ENCODE data around the gene IL10RA.
"Not testable (repeated sequence)": the region's sequence is repeated elsewhere in the genome, so short reads cannot be mapped to it uniquely, and the experiment has no call there.

IL10RA gene

GRCh38 chr11:117972044-117972443 lies 14.2 kb upstream of the IL10RA start:
- Histone ChIP-seq H3K36me3 (ENCODE audit: insufficient read depth, low read length) (no peaks in the 10 kb centered on the region), H3K4me3 (no peak overlapping the region), H3K27ac (no peak overlapping the region), H3K9me3 (ENCODE audit: low read depth, low read length) (no peaks in the 10 kb centered on the region), H3K9ac (ENCODE audit: insufficient read length) (no peak overlapping the region)
- TF ChIP-seq EZH2 (IDR thresholded peaks at IDR 0.05) (no peak), FOXP2 (optimal IDR thresholded peaks at IDR 0.05; ENCODE audit: control extremely low read depth, extremely low read length, insufficient read depth) (no peak), POLR2AphosphoS5 (IDR thresholded peaks at IDR 0.05; ENCODE audit: borderline replicate concordance, low read depth, low read length) (no peak)
- no peak for DNase-seq (ENCODE audit: low read depth, low spot score)

- H3K9ac ChIP-seq (ENCODE audit: insufficient read length) = no peak overlapping the region
- H3K36me3 ChIP-seq (ENCODE audit: insufficient read depth, low read length) = no peaks in the 10 kb centered on the region
- TF ChIP-seq EZH2 (IDR thresholded peaks at IDR 0.05) (no peak), FOXP2 (optimal IDR thresholded peaks at IDR 0.05; ENCODE audit: control extremely low read depth, extremely low read length, insufficient read depth) (no peak), POLR2AphosphoS5 (IDR thresholded peaks at IDR 0.05; ENCODE audit: borderline replicate concordance, low read depth, low read length) (no peak)
- no peak overlapping the region for H3K27ac ChIP-seq
- no peak for DNase-seq (ENCODE audit: low read depth, low spot score)
- H3K9me3 ChIP-seq (ENCODE audit: low read depth, low read length) = no peaks in the 10 kb centered on the region
- H3K4me3 ChIP-seq = no peak overlapping the region
Observed at GRCh38 chr11:117972629-117973502, 13.3 kb upstream of the IL10RA start.

GRCh38 chr11:117973503-117973860 lies 12.7 kb upstream of the IL10RA start:
- Histone ChIP-seq H3K9ac (ENCODE audit: insufficient read length) (no peak overlapping the region), H3K9me3 (ENCODE audit: low read depth, low read length) (no peaks in the 10 kb centered on the region), H3K27ac (no peak overlapping the region), H3K4me3 (no peak overlapping the region), H3K36me3 (ENCODE audit: insufficient read depth, low read length) (no peaks in the 10 kb centered on the region)
- DNase-seq (ENCODE audit: low read depth, low spot score) = no peak
- no peak for TF ChIP-seq FOXP2 (optimal IDR thresholded peaks at IDR 0.05; ENCODE audit: control extremely low read depth, extremely low read length, insufficient read depth)
- TF ChIP-seq POLR2AphosphoS5 (IDR thresholded peaks at IDR 0.05; ENCODE audit: borderline replicate concordance, low read depth, low read length) = no peak
- no peak for TF ChIP-seq EZH2 (IDR thresholded peaks at IDR 0.05)

- H3K4me3 ChIP-seq = no peak overlapping the region
- no peak overlapping the region for H3K27ac ChIP-seq
- DNase-seq (ENCODE audit: low read depth, low spot score) = no peak
- no peak overlapping the region for H3K9ac ChIP-seq (ENCODE audit: insufficient read length)
- TF ChIP-seq POLR2AphosphoS5 (IDR thresholded peaks at IDR 0.05; ENCODE audit: borderline replicate concordance, low read depth, low read length) (no peak), EZH2 (IDR thresholded peaks at IDR 0.05) (no peak), FOXP2 (optimal IDR thresholded peaks at IDR 0.05; ENCODE audit: control extremely low read depth, extremely low read length, insufficient read depth) (no peak)
- no peaks in the 10 kb centered on the region for H3K9me3 ChIP-seq (ENCODE audit: low read depth, low read length)
- H3K36me3 ChIP-seq (ENCODE audit: insufficient read depth, low read length) = no peaks in the 10 kb centered on the region
Observed at GRCh38 chr11:117976445-117976844, 9.7 kb upstream of the IL10RA start.

- Histone ChIP-seq H3K27ac (no peak overlapping the region), H3K9me3 (ENCODE audit: low read depth, low read length) (no peaks in the 10 kb centered on the region), H3K4me3 (no peak overlapping the region), H3K9ac (ENCODE audit: insufficient read length) (no peak overlapping the region), H3K36me3 (ENCODE audit: insufficient read depth, low read length) (no peaks in the 10 kb centered on the region)
- no peak for DNase-seq (ENCODE audit: low read depth, low spot score)
- TF ChIP-seq POLR2AphosphoS5 (IDR thresholded peaks at IDR 0.05; ENCODE audit: borderline replicate concordance, low read depth, low read length) = no peak
- TF ChIP-seq EZH2 (IDR thresholded peaks at IDR 0.05) = no peak
- no peak for TF ChIP-seq FOXP2 (optimal IDR thresholded peaks at IDR 0.05; ENCODE audit: control extremely low read depth, extremely low read length, insufficient read depth)
Observed at GRCh38 chr11:117977029-117977428, 9.2 kb upstream of the IL10RA start.

DNA sequence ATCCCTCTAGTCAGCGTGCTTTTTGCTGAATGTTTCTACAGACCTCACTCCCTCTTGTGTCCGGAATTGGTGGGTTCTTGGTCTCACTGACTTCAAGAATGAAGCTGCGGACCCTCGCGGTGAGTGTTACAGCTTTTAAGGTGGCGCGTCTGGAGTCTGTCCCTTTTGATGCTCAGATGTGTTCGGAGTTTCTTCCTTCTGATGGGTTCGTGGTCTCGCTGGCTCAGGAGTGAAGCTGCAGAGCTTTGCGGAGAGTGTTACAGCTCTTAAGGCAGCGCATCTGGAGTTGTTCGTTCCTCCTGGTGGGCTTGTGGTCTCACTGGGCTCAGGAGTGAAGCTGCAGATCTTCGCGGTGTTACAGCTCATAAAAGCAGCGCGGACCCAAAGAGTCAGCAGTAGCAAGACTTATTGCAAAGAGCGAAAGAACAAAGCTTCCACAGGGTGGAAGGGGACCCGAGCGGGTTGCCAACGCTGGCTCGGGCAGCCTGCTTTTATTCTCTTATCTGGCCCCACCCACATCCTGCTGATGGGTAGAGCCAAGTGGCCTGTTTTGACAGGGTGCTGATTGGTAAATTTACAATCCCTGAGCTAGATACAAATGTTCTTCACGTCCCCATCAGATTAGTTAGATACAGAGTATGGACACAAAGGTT lies 8.5 kb upstream of the IL10RA start:
- not testable (repeated sequence) for H3K4me3 ChIP-seq; H3K9ac ChIP-seq (ENCODE audit: insufficient read length); H3K9me3 ChIP-seq (ENCODE audit: low read depth, low read length); DNase-seq (ENCODE audit: low read depth, low spot score); H3K27ac ChIP-seq; H3K36me3 ChIP-seq (ENCODE audit: insufficient read depth, low read length)

- DNase-seq (ENCODE audit: low read depth, low spot score); H3K36me3 ChIP-seq (ENCODE audit: insufficient read depth, low read length); H3K9me3 ChIP-seq (ENCODE audit: low read depth, low read length); H3K27ac ChIP-seq; H3K9ac ChIP-seq (ENCODE audit: insufficient read length); H3K4me3 ChIP-seq: not testable (repeated sequence)
Observed at GRCh38 chr11:117978291-117978910, 7.8 kb upstream of the IL10RA start.

DNA sequence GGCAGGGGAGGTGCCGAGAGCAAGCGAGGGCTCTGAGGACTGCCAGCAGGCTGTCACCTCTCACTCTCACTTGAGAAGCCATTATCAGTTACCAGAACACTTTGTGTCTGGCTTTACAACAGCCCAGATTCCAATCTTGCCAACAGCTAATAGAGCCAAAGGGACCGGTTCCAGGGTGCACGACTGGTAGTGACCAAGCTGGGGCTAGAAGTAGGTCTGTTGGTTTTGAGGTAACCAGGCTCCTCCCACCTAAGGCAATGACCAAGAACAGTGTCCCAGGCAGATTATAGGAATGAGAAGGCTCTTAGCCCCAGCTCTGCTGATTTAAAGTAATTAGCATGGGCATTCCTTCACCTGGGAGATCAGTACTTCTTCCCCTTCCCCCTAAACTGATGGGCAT lies 7.2 kb upstream of the IL10RA start:
- Histone ChIP-seq H3K36me3 (ENCODE audit: insufficient read depth, low read length) (no peaks in the 10 kb centered on the region), H3K9me3 (ENCODE audit: low read depth, low read length) (no peaks in the 10 kb centered on the region), H3K9ac (ENCODE audit: insufficient read length) (no peak overlapping the region), H3K4me3 (no peak overlapping the region), H3K27ac (no peak overlapping the region)
- DNase-seq (ENCODE audit: low read depth, low spot score) = no peak
- TF ChIP-seq EZH2 (IDR thresholded peaks at IDR 0.05) (no peak), POLR2AphosphoS5 (IDR thresholded peaks at IDR 0.05; ENCODE audit: borderline replicate concordance, low read depth, low read length) (no peak)

All from SK-N-MC (cell line).